ENCODE measurements around the gene TARS3.

TARS3 gene

DNA sequence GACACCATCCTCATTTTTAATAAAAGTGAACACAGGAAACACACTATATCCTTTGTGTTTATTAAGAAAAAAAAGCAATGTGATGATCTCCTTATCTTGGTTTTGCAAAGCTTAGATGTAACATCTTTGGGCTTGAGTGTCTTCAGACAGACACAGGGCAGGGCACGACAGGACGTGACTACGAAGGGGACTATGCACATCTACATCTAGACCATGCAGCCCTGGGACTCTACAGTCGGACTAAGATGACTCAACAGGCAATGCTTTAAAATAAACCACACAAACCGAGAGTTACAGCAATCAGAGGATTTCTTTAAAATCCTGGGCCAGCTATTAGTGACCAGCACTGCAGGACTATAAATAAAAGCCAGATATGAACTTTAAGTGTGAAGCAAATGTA, 49.3 kb downstream of the TARS3 start:
- no peak for TF ChIP-seq GATA2 (IDR thresholded peaks at IDR 0.05; ENCODE audit: low read depth, low read length)
- TF ChIP-seq GATA3 (IDR thresholded peaks at IDR 0.05; ENCODE audit: low read depth, low read length): no peak

DNA sequence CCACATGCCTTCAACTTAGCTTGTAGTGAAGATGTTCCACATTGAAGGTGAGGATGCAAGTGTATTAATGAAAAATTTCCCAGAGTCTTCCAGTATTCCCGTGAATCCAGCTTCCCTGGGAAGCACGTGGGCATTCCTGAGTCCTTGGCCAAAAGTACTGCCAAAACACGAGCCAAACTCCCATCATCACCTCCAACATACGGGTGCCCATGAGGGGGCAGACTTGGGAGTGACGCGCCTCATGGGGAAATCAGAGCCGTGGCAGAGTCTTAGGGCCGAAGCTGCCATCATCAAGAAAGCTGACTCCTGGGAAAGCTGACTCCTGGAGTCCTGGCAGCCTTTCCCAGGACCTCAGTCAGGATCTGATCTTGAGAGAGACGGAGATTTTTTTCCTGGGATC, 52.0 kb downstream of the TARS3 start:
- no peak for TF ChIP-seq GATA2 (IDR thresholded peaks at IDR 0.05; ENCODE audit: low read depth, low read length)
- TF ChIP-seq GATA3 (IDR thresholded peaks at IDR 0.05; ENCODE audit: low read depth, low read length): no peak

DNA sequence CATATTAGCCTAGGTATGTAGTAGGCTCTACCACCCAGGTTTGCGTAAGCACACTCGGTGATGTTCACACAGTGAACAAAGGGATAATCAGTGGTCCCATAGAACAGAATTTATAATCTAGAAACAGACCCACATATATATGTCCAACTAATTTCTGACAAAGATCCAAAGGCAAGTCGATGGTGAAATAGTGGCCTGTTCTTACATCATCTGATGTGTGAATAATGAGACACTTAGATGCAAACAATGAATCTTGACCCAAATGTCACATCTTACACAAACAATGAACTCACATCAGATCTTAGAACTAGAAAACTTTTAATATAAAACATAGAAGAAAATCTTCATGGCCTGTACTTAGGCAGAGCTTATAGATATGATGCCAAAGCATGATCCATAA, 54.5 kb downstream of the TARS3 start:
- TF ChIP-seq GATA2 (IDR thresholded peaks at IDR 0.05; ENCODE audit: low read depth, low read length) (no peak), GATA3 (IDR thresholded peaks at IDR 0.05; ENCODE audit: low read depth, low read length) (no peak)

DNA sequence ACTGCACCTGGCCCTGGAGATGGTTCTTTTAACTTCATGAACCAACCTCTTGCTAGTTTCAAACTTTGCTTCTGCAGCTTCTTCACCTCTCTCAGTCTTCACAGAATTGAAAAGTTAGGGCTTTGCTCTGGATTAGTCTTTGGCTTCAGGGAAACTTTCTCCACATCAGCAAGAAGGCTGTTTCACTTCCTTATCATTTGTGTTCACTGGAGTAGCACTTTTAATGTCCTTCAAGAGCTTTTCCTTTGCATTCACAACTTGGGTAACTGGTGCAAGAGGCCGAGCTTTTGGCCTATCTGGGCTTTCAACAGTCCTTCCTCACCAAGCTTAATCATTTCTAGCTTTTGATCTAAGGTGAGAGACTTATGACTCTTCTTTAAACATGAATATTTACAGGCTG, 56.4 kb downstream of the TARS3 start:
- TF ChIP-seq GATA3 (IDR thresholded peaks at IDR 0.05; ENCODE audit: low read depth, low read length) (no peak), GATA2 (IDR thresholded peaks at IDR 0.05; ENCODE audit: low read depth, low read length) (no peak)

DNA sequence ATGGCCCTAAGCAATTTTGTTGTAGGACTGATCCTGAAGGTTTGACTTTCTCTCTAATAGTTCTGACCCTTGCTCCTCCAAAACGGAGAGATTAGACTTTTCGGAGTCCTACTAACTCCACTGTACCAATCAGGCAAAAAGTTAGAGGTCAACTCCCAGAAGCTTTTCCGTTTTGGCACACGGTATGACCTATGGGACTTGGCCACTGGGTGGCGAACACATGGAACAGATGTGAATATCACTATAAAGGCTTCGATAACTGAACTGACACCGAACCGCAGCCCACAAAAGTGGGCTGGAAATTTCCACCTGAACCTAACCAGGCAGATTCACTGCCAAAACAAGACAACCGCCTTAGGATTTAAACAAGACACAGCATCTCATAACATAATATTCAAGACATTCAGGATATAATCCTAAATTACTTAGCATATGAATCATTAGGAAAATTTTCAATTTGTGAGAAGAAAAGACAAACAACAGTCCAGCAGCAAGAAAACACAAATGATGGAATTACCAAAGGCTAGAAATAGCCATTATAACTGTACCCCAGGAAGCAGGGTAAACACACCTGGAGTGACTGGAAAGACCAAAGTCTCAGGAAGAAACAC, 59.9 kb downstream of the TARS3 start:
- no peak for TF ChIP-seq GATA3 (IDR thresholded peaks at IDR 0.05; ENCODE audit: low read depth, low read length)
- no peak for TF ChIP-seq GATA2 (IDR thresholded peaks at IDR 0.05; ENCODE audit: low read depth, low read length)

DNA sequence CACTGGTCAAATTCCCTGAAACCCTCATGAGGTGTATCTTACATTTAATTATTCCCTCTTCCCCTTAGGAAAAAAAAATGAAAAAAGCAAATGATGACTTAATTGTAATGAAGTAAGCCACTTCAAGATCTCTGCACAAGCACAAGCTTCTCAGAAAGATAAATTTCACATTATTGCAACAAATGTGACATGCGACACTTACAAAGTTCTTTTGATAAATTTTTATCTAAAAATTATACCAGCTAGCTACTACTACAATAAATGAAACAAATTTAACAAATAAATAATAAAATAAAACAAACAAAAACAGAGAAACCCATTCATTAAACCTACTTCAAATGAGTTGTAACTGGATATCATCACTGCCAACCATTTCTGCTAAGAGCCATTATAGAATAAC, 62.1 kb downstream of the TARS3 start:
- TF ChIP-seq GATA3 (IDR thresholded peaks at IDR 0.05; ENCODE audit: low read depth, low read length): no peak
- no peak for TF ChIP-seq GATA2 (IDR thresholded peaks at IDR 0.05; ENCODE audit: low read depth, low read length)

DNA sequence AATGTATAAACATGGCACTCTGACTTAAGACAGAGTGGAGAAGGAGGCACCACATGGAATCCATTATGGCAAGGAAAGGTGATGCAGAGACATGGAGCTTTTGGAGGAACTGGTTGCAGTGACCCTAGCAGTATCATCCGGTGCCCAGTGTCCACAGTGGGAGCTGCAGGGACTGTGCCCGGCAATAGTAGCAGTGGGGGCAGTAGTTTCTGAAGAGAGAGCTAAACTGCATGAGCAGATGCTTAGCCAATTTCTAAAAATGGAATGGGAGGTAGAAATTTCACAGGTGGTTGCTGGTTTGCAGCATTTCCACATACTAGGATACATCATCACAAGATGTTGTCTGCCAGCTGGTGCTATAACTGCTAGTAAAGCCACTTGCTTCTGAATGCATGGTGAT, 64.3 kb downstream of the TARS3 start:
- TF ChIP-seq GATA3 (IDR thresholded peaks at IDR 0.05; ENCODE audit: low read depth, low read length) (no peak), GATA2 (IDR thresholded peaks at IDR 0.05; ENCODE audit: low read depth, low read length) (no peak)

DNA sequence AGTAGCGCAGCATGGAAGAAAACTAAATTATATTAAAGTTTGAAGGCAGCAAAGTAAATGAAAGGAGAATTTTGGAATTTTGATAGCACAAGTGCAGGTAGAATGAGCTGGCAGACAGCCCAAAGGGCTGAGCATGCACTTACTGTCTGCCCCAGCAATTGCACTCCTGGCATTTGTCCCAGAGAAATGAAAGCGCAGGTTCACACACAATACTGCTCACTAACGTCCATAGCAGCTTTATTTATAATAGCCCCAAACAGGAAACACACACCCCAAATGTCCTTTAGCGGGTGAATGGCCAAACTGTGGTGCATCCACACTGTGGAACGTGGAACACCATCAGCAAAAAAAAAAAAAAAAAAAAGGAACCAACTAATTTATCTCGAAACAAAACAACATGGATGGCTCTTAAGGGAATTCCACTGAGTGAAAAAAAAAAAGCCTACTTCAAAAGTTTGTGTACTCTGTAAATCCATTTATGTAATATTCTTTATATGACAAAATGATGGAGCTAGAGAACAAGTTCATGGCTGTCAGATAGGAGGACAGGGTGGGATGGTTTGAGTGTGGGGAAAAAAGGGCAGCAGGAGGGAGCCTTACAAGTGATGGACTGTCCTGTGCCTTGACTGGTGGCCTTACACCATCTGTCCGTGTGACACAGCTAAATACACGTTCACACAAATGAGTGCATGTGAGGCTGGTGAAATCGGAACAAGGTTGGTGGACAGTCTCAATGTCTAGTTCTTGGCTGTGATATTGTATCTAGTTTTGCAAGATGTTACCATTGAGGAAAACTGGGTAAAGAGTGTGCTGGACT, 66.1 kb downstream of the TARS3 start:
- TF ChIP-seq GATA3 (IDR thresholded peaks at IDR 0.05; ENCODE audit: low read depth, low read length): no peak
- no peak for TF ChIP-seq GATA2 (IDR thresholded peaks at IDR 0.05; ENCODE audit: low read depth, low read length)

DNA sequence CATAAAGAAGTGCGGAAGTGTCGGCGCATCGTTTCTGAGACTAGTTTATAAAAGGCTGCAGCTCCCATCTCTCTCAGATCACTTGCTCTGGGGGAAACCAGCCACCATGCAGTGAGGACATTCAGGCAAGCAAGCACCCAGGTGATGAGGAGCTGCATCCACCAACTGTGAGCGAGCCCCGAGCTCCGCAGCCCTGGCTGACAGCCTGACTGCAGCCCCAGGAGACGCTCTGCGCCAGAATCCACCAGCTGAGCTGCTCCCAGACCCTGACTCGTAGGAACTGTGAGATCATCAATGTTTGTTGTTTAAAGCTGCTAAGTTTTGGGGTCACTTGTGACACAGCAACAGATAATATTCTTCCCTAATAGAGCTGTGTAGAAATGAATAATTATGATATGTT, 67.1 kb downstream of the TARS3 start:
- TF ChIP-seq GATA2 (IDR thresholded peaks at IDR 0.05; ENCODE audit: low read depth, low read length) (no peak), GATA3 (IDR thresholded peaks at IDR 0.05; ENCODE audit: low read depth, low read length) (no peak)

DNA sequence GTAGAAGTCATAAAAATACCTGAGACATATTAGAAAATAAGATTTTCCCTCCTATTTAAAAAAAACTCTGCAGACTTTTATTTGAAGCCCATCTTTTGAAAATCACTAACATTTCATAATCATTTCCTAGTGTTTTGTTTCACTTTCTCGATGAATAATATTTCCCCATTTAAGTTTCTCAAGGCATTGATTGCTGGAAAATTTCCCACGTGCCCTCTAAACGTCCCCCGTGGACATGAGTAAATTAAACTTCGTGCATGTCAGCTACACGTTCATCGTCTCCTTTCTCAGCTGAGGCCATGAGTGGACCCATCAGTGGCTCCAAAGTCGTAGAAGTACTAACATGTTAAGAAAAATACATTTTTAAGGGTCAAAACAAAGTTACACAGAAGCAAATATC, 70.1 kb downstream of the TARS3 start:
- TF ChIP-seq GATA2 (IDR thresholded peaks at IDR 0.05; ENCODE audit: low read depth, low read length) (no peak), GATA3 (IDR thresholded peaks at IDR 0.05; ENCODE audit: low read depth, low read length) (no peak)

DNA sequence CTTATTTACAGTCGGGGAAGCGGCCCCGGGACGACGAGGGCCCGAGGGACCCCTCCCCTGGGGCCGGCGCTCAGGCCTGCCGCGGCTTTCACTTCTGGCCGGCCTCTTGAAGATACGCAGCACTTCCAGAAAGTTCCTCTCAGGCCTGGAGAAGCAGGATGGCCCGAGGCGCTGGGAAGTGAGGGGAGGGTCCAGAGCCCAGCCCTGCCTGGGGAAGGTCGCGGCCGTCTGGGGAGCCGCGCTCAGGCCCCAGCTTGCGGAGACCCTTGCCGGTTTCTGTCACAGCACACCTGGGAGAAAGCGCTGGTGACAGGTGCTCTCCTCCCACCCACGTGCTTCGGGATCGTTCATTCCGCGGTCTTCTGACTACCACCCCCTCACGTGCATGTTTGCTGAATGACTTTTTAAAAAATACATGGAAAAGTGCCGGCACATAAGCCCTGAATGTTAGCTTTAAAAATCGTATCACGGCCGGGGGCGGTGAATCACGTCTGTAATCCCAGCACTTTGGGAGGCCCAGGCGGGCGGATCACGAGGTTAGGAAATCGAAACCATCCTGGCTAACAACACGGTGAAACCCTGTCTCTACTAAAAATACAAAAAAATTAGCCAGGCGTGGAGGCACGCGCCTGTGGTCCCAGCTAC, 71.4 kb downstream of the TARS3 start:
- TF ChIP-seq GATA2 (IDR thresholded peaks at IDR 0.05; ENCODE audit: low read depth, low read length) (no peak), GATA3 (IDR thresholded peaks at IDR 0.05; ENCODE audit: low read depth, low read length) (no peak)

DNA sequence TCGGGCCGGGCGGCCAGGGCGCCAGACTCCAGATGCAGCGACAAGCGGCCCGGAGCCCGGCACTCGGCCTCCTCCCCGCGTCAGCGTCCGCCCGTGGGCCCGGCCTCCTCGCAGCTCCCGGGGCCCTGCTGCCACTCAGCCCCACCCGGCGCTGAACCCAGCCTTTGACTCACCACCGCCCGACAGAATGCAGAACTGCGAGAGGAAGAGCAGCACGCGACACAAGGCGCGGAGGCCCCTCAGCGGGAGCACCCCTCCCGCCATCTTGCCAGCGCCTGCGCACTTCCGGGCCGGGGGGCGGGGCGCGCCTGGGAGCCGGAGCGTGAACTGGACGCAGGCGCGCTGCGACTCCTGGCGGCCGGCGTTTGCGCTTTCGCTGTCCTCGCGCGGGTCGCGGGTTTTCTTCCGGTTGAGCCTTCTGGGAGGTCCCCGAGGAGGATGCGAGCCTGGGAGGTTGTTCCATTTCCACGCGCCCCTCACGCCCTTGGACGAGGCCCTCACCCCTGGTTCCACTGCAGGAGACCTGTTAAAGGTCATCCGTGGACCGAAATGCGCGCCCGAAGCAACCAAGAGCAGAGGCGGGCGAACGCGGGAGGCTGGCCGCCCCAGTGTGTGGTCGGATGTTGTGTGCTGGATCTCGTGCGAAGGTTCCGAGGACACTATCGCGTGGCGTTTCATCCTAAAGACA, 72.0 kb downstream of the TARS3 start, which contains the start of gene TM2D3:
Gene TM2D3 (minus strand): TSS at position 284 of the 688 bp plus-strand sequence. CDS start 20 bp downstream, at position 264.
- TF ChIP-seq GATA3 (IDR thresholded peaks at IDR 0.05; ENCODE audit: low read depth, low read length): no peak

DNA sequence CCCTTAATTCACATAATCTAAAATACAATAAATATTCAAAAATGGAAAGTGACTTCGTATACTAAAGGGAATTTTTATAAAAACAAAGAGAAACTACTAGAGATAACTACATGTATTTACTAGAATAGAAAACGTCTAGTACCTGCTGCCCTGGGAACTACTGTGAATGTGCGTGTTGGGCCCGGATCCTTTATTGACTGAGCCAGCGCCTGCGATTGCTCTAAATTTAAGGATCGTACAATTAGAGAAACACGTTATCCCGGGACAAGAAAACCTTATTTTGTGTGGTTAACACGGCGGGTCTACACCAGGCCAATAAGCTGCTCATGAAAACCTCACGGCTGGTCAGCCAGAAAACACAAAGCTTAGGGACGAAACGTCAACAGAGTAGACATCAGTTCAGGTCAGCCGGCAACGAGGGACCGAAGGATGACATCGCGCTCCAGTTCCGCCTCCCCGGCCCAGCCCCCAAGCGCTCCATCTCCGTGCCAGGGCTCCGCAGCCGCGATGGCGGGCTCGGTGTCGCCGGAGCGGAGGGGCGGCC, 72.6 kb downstream of the TARS3 start:
- no peak for TF ChIP-seq GATA3 (IDR thresholded peaks at IDR 0.05; ENCODE audit: low read depth, low read length)
- TF ChIP-seq GATA2 (IDR thresholded peaks at IDR 0.05; ENCODE audit: low read depth, low read length): no peak

DNA sequence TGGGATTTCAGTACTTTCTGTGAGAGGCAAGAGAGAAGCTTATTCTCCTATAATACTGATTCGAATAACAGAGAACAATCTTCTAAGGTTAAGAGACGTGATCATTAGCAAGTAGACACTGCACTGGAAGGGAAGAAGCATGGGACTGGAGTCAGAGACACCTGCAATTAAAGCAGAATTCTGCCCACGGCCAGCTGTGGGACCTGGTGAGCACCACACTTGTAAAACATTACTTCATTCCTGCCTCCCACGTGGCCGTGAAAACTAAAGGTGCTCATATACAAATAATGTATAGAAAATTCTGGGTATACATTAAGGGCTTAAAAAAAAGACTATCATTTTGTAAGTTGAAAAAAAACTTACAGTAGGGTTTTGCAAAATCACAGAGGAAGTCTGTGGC, 74.1 kb downstream of the TARS3 start:
- no peak for TF ChIP-seq GATA2 (IDR thresholded peaks at IDR 0.05; ENCODE audit: low read depth, low read length)
- TF ChIP-seq GATA3 (IDR thresholded peaks at IDR 0.05; ENCODE audit: low read depth, low read length): no peak

Measured in SH-SY5Y (cell line).